OCI-LY7 (cell line): ENCODE data around the gene NFATC1. TPM values are rescaled to one million over a fixed set of nuclear protein-coding genes. Genes with fewer than 3 reads are reported as not detected.

ENCODE experiments used
- BruUV-seq: library from RNA; stranded (reverse); fragments of 400-500 nt; replicated peaks from 2 replicates; lab custom pipeline; 2021; lab: Mats Ljungman, UMichigan
- CTCF ChIA-PET: fragments of 300-600 bp; sonication (Branson Sonifier 250); formaldehyde crosslinking; loops from one replicate; lab custom pipeline; 2022; ENCODE audit warnings: antibody characterized with exemption; ENCODE audit not compliant: unreplicated experiment; lab: Charles Lee
- POLR2A ChIA-PET: fragments of 300-600 bp; sonication (Branson Sonifier 250); formaldehyde crosslinking; loops from one replicate; lab custom pipeline; 2022; ENCODE audit warnings: antibody characterized with exemption; lab: Charles Lee
- DNase-seq: peaks from one replicate; pipeline ENCODE4 v3.0.0-alpha.2; 2015; ENCODE audit warnings: low spot score
- H2AFZ ChIP-seq: fragments of 200-600 bp; sonication (generic), shearing (Covaris generic); 2 replicates; pipeline ENCODE4 v1.6.1; 2014; ENCODE audit warnings: mild to moderate bottlenecking, antibody characterized with exemption, low read length, moderate library complexity
- H3K27ac ChIP-seq: fragments of 200-600 bp; sonication (generic); 2 replicates; pipeline ENCODE4 v1.5.1; 2014; ENCODE audit warnings: mixed run types, low read depth, mild to moderate bottlenecking, moderate library complexity, low read length, inconsistent platforms; ENCODE audit not compliant: poor library complexity, severe bottlenecking
- H3K36me3 ChIP-seq: fragments of 200-600 bp; sonication (generic); 2 replicates; pipeline ENCODE4 v1.6.1; 2014; ENCODE audit warnings: mild to moderate bottlenecking, antibody characterized with exemption, low read length, moderate library complexity, mixed read lengths; ENCODE audit not compliant: insufficient read depth
- H3K4me1 ChIP-seq: fragments of 200-600 bp; sonication (generic); 2 replicates; pipeline ENCODE4 v1.5.1; 2014; ENCODE audit warnings: mild to moderate bottlenecking, low read length; ENCODE audit not compliant: insufficient read depth, poor library complexity, severe bottlenecking
- H3K4me2 ChIP-seq: fragments of 200-600 bp; sonication (generic); 2 replicates; pipeline ENCODE4 v1.6.1; 2014; ENCODE audit warnings: mild to moderate bottlenecking, low read length
- H3K4me3 ChIP-seq: fragments of 200-600 bp; sonication (generic); 2 replicates; pipeline ENCODE4 v1.5.1; 2014; ENCODE audit warnings: mild to moderate bottlenecking, low read depth, low read length; ENCODE audit not compliant: poor library complexity, severe bottlenecking
- H3K79me2 ChIP-seq: fragments of 200-600 bp; sonication (generic); 2 replicates; pipeline ENCODE4 v1.6.1; 2016; ENCODE audit warnings: low read depth, mild to moderate bottlenecking, low read length, moderate library complexity, mixed read lengths; ENCODE audit not compliant: insufficient read depth
- H3K9me2 ChIP-seq: fragments of 200-600 bp; sonication (generic); 2 replicates; pipeline ENCODE4 v1.6.1; 2016; ENCODE audit warnings: mild to moderate bottlenecking, low read length, mixed read lengths; ENCODE audit not compliant: insufficient read depth
- H3K9me3 ChIP-seq: fragments of 200-600 bp; sonication (generic); 2 replicates; pipeline ENCODE4 v1.6.1; 2014; ENCODE audit warnings: mild to moderate bottlenecking, mixed run types, low read length, mixed read lengths
- H4K20me1 ChIP-seq: fragments of 200-600 bp; sonication (generic); 2 replicates; pipeline ENCODE4 v1.6.1; 2014; ENCODE audit warnings: mild to moderate bottlenecking, antibody characterized with exemption, low read length, moderate library complexity, mixed read lengths; ENCODE audit not compliant: insufficient read depth
- CTCF ChIP-seq: fragments of 200-600 bp; sonication (generic); conservative IDR thresholded peaks from 2 replicates; pipeline ENCODE4 v1.5.1; 2014; ENCODE audit warnings: mild to moderate bottlenecking, antibody characterized with exemption, low read length, moderate library complexity, mixed read lengths
- EZH2phosphoT487 ChIP-seq: fragments of 200-600 bp; sonication (generic); IDR thresholded peaks from 2 replicates; pipeline ENCODE4 v1.6.1; 2018; ENCODE audit warnings: low read depth, borderline replicate concordance, mild to moderate bottlenecking, mixed run types, antibody characterized with exemption, low read length, moderate library complexity, mixed read lengths
- intact Hi-C: fragments of 100-400 bp; cut with micrococcal nuclease; formaldehyde crosslinking; loops from one replicate; pipeline ENCODE4 v1.10.0; 2022; ENCODE audit not compliant: unreplicated experiment
- total RNA-seq, 2 experiments: library from RNA; depleted of rRNA in 1 of 2; stranded (reverse); fragments of >200 nt in 1 of 2; shearing (Covaris generic) in 1 of 2; gene quantifications; 2 replicates each; pipeline ENCODE4 v1.2.3, GENCODE V29; 2014 to 2022

Gene NFATC1
- total RNA-seq, 2 experiments from 2014 or later, result 23.6 to 50.4 TPM

GRCh38 chr18:79489051-79489898 is 93.5 kb downstream of the NFATC1 start:
- no peak for TF ChIP-seq EZH2phosphoT487
- TF ChIP-seq CTCF, result no peak
- H3K79me2 ChIP-seq, result no peaks in the 10 kb centered on the region
- H2AFZ ChIP-seq, result no peak overlapping the region
- no peak overlapping the region for H3K27ac ChIP-seq
- intact Hi-C loops, result no loop called here
- no TSS peak for BruUV-seq
- no peak overlapping the region for H3K4me3 ChIP-seq
- ChIA-PET CTCF (no interaction called here), POLR2A (no interaction called here)
- H3K4me1 ChIP-seq, result no peaks in the 10 kb centered on the region
- no peak overlapping the region for H3K4me2 ChIP-seq
- peaks cover 7% of the 10 kb centered on the region for H3K36me3 ChIP-seq
- H3K9me3 ChIP-seq, result no peaks in the 10 kb centered on the region
- no peak for DNase-seq
- no peaks in the 10 kb centered on the region for H3K9me2 ChIP-seq
- no peaks in the 10 kb centered on the region for H4K20me1 ChIP-seq

- Histone ChIP-seq H3K9me3 (no peaks in the 10 kb centered on the region), H3K4me1 (no peaks in the 10 kb centered on the region), H3K79me2 (no peaks in the 10 kb centered on the region), H3K4me3 (no peak overlapping the region), H3K9me2 (no peaks in the 10 kb centered on the region), H4K20me1 (no peaks in the 10 kb centered on the region), H3K4me2 (no peak overlapping the region), H3K27ac (no peak overlapping the region), H3K36me3 (peaks cover 7% of the 10 kb centered on the region), H2AFZ (no peak overlapping the region)
- DNase-seq, result no peak
- no TSS peak for BruUV-seq
- CTCF ChIA-PET, result no interaction called here
- POLR2A ChIA-PET, result no interaction called here
- intact Hi-C loops, result no loop called here
- TF ChIP-seq EZH2phosphoT487, result no peak
- TF ChIP-seq CTCF, result no peak
These were observed 94.3 kb downstream of the NFATC1 start for GRCh38 chr18:79489899-79490625.

GRCh38 chr18:79490626-79491041 is 94.9 kb downstream of the NFATC1 start:
- H4K20me1 ChIP-seq, result no peaks in the 10 kb centered on the region
- no peak for TF ChIP-seq EZH2phosphoT487
- no peak for TF ChIP-seq CTCF
- H3K4me1 ChIP-seq, result no peaks in the 10 kb centered on the region
- intact Hi-C loops, result no loop called here
- no peak overlapping the region for H3K4me3 ChIP-seq
- no peaks in the 10 kb centered on the region for H3K9me3 ChIP-seq
- no peaks in the 10 kb centered on the region for H3K9me2 ChIP-seq
- CTCF ChIA-PET, result no interaction called here
- H3K79me2 ChIP-seq, result no peaks in the 10 kb centered on the region
- no peak overlapping the region for H3K27ac ChIP-seq
- POLR2A ChIA-PET, result no interaction called here
- H3K36me3 ChIP-seq, result peaks cover 7% of the 10 kb centered on the region
- DNase-seq, result no peak
- no TSS peak for BruUV-seq
- H2AFZ ChIP-seq, result no peak overlapping the region
- no peak overlapping the region for H3K4me2 ChIP-seq
